Loucy (cell line): ENCODE measurements around the gene MORC3.

Experiments used
- CTCF ChIP-seq: fragments of 200-600 bp; sonication (generic); conservative IDR thresholded peaks from 2 replicates; pipeline ENCODE4 v1.5.1; 2014; ENCODE audit warnings: mild to moderate bottlenecking, antibody characterized with exemption, low read length
- EZH2phosphoT487 ChIP-seq: fragments of 200-600 bp; IDR thresholded peaks from 2 replicates; pipeline ENCODE4 v1.6.1; 2018; ENCODE audit warnings: antibody characterized with exemption, mild to moderate bottlenecking, moderate library complexity, borderline replicate concordance

GRCh38 chr21:36347962-36348328 is 27.9 kb downstream of the MORC3 start:
- TF ChIP-seq CTCF (no peak), EZH2phosphoT487 (no peak)
